Rectal smooth muscle tissue (tissue), 1 donor: Measurements from ENCODE around the gene LRRC8A.
"Not testable (repeated sequence)": the region's sequence is repeated elsewhere in the genome, so short reads cannot be mapped to it uniquely, and the experiment has no call there.

Experiments
- H3K27ac ChIP-seq: one replicate; pipeline ENCODE4 v1.7.0; 2013; ENCODE audit warnings: low read depth, low read length, inconsistent platforms
- H3K27me3 ChIP-seq: one replicate; pipeline ENCODE4 v1.7.0; 2013; ENCODE audit warnings: low read length; ENCODE audit not compliant: control insufficient read depth, insufficient read depth
- H3K36me3 ChIP-seq: one replicate; pipeline ENCODE4 v1.7.0; 2013; ENCODE audit warnings: low read length; ENCODE audit not compliant: control insufficient read depth, insufficient read depth
- H3K4me1 ChIP-seq: one replicate; pipeline ENCODE4 v1.7.0; 2013; ENCODE audit warnings: low read length; ENCODE audit not compliant: control insufficient read depth, insufficient read depth
- H3K4me3 ChIP-seq: one replicate; pipeline ENCODE4 v1.7.0; 2013; ENCODE audit warnings: low read length
- H3K9ac ChIP-seq: one replicate; pipeline ENCODE4 v1.7.0; 2013; ENCODE audit warnings: low read length

Gene LRRC8A

DNA sequence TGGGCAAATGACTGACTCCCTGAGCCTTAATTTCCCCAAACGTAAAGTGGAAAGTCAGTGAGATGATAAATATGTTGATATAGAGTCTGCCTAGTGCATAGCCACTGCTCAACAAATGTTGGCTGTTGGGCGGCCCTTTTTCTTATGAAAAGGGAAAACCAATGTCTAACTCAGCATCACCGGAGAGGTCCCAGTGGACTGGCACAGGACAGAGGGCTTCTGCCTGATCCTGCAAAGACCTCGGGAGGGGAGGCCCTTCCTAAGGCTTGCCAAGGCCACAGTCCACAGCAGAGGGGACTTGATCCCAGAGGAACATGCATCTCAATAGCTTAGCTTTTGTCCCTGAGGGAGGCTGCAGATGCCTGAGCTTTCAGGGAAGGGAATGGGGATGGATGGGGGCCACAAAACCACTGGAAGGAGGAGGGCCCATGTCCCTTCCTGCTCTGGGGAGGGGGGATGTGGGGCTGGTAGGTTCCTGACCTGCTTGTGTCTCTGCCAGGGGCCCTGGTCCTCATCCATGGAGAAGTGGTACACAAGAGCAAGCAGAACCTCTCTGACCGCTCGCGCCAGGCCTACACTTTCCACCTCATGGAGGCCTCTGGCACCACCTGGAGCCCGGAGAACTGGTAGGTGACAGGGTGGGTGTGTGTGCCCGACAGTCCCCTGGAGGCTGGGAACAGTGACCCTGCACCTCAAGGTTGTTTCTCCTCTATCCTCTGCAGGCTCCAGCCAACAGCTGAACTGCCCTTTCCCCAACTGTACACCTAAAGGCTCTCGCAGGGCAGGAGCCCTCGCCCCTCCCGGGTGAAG lies 59.2 kb downstream of the LRRC8A start:
- no peak overlapping the region for H3K9ac ChIP-seq
- H3K36me3 ChIP-seq = peaks cover 2% of the 10 kb centered on the region
- no peak overlapping the region for H3K4me3 ChIP-seq
- H3K27ac ChIP-seq = no peak overlapping the region
- H3K27me3 ChIP-seq = no peaks in the 10 kb centered on the region
- peaks cover 2% of the 10 kb centered on the region for H3K4me1 ChIP-seq

- no peaks in the 10 kb centered on the region for H3K27me3 ChIP-seq
- peaks cover 9% of the 10 kb centered on the region for H3K4me1 ChIP-seq
- H3K4me3 ChIP-seq = no peak overlapping the region
- H3K27ac ChIP-seq = no peak overlapping the region
- no peak overlapping the region for H3K9ac ChIP-seq
- H3K36me3 ChIP-seq = peaks cover 2% of the 10 kb centered on the region
These were observed 62.1 kb downstream of the LRRC8A start for GRCh38 chr9:128943832-128944620.

- not testable (repeated sequence) for H3K4me1 ChIP-seq, H3K27me3 ChIP-seq, H3K9ac ChIP-seq, H3K4me3 ChIP-seq, H3K36me3 ChIP-seq, H3K27ac ChIP-seq
These were observed 63.0 kb downstream of the LRRC8A start for GRCh38 chr9:128944966-128945365.

DNA sequence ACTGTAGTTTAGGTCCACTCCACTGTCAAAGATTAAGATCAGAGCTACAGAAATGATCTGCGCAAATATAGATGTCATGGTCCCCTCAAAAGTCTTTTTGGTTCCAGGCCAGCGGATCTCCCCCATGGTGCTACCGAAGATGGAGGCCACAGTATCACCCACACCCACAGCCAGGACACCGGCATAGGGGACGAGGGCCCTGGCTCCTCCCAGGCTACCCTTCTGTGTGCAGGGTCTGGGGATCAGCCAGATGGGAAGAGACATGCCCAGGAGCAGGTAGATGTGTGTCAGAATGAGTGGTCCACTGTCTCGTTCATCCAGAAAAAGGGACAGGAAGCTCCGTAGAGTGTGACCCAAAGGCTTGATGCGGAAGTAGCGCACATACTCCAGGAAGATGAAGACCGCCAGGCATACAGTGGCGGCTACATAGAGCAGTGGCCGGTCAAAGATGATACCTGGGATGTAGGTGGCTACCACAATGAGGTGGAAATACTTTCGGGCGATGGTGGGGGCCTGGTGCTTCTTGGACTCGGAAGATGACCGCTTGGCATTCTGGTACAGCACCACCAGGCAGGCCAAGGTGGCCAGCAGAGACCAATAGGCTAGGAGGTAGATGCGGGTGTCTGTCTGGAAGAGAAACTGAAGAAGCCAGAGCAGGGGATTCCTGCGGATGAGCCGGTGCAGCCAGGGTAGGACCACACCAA lies 64.0 kb downstream of the LRRC8A start:
- H3K27ac ChIP-seq = no peak overlapping the region
- no peak overlapping the region for H3K4me3 ChIP-seq
- peaks cover 2% of the 10 kb centered on the region for H3K36me3 ChIP-seq
- H3K27me3 ChIP-seq = no peaks in the 10 kb centered on the region
- no peak overlapping the region for H3K9ac ChIP-seq
- peaks cover 7% of the 10 kb centered on the region for H3K4me1 ChIP-seq

- Histone ChIP-seq H3K27ac (peak overlapping the region; percentile 94), H3K27me3 (no peaks in the 10 kb centered on the region), H3K9ac (peak overlapping the region; percentile 59), H3K4me3 (peak overlapping the region; percentile 95), H3K36me3 (peaks cover 2% of the 10 kb centered on the region), H3K4me1 (peaks cover 7% of the 10 kb centered on the region)
These were observed 64.8 kb downstream of the LRRC8A start for GRCh38 chr9:128946571-128947276.

DNA sequence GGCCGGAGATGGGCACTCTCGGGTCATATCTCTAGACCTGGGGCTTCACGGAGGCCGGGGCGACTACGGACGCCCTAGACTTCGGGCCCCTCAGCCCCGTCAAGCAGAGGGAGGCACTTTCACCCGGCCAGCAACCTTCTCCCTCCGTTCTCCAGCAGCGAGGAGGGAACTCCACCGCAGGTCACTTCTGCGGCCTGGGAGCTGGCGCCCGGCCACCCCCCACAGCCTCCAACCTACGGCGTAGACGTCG lies 65.3 kb downstream of the LRRC8A start:
- peak overlapping the region; percentile 59 for H3K9ac ChIP-seq
- peak overlapping the region; percentile 95 for H3K4me3 ChIP-seq
- H3K4me1 ChIP-seq = peaks cover 7% of the 10 kb centered on the region
- H3K27me3 ChIP-seq = no peaks in the 10 kb centered on the region
- peak overlapping the region; percentile 94 for H3K27ac ChIP-seq
- peaks cover 2% of the 10 kb centered on the region for H3K36me3 ChIP-seq

DNA sequence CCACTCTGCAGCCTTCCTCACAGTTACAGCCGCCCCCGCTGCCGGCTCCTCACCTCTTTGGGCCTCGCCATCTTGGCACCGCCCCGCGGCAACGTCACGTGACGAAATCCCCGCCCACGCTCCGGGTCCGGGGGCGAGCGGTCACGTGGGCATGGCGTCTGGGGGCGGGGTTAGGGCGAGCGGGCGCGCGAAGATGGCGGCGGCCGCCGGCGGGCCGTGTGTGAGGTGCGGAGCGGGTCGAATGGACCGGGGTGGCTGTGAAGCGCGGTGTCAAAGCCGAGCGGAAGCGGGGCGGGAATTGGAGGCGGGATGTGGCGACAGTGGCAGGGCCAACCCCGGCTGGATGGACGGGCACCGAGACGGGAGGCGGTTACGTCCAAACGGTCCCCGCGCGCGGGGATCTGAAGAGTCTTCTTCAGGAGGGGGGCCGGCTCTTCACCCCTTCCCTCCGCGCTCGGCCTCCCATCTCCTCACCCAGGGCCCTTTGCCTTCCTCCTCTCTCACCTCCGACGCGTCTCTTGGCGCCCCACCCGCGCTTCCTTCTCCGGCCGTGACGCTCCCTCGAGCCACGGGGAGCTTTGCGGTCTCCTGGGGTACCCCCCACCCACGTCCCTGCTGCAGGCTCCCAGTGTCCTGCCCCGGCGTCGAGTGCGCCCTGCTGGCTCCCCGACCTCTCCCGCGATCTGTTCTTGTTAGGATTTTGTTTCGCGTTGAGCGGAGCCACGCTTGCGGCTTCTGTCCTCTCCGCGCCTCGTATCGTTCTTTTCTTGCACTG lies 65.8 kb downstream of the LRRC8A start, which contains the start of the genes DOLK and NUP188:
TSS of gene DOLK (minus strand) at position 77 of the 775 bp plus-strand sequence. CDS start 300 bp downstream, outside the sequence.
TSS of gene NUP188 (plus strand) at position 173 of the 775 bp plus-strand sequence. CDS start at position 194, 21 bp downstream.
- Histone ChIP-seq H3K27ac (peak within 1 kb of the TSS; percentile 94), H3K4me1 (peaks cover 7% of the 10 kb centered on the region), H3K9ac (peak within 1 kb of the TSS; percentile 98), H3K27me3 (no peaks in the 10 kb centered on the region), H3K36me3 (peaks cover 2% of the 10 kb centered on the region), H3K4me3 (peak within 1 kb of the TSS; percentile 95)

GRCh38 chr9:128961403-128961802 lies 79.5 kb downstream of the LRRC8A start:
- H3K27me3 ChIP-seq = not testable (repeated sequence)
- H3K36me3 ChIP-seq = peaks cover 11% of the 10 kb centered on the region

More at GRCh38 chr9:128961403-128961802, 79.5 kb downstream of the LRRC8A start:
- not testable (repeated sequence) for H3K4me3 ChIP-seq, H3K27ac ChIP-seq, H3K4me1 ChIP-seq, H3K9ac ChIP-seq
